Inflammatory macrophage treated with lipopolysaccharide for 1 hour (primary cell): ENCODE results near the gene WDR38.
A peak's percentile ranks its signal among the peaks of the same experiment; 100 is the strongest.

Experiments used
- DNase-seq, 2 donors: peaks; one replicate each; pipeline ENCODE4 v3.0.0-alpha.2; 2020 to 2022

WDR38 gene

GRCh38 chr9:124886461-124886860, 33.2 kb downstream of the WDR38 start:
- no peak for DNase-seq

DNA sequence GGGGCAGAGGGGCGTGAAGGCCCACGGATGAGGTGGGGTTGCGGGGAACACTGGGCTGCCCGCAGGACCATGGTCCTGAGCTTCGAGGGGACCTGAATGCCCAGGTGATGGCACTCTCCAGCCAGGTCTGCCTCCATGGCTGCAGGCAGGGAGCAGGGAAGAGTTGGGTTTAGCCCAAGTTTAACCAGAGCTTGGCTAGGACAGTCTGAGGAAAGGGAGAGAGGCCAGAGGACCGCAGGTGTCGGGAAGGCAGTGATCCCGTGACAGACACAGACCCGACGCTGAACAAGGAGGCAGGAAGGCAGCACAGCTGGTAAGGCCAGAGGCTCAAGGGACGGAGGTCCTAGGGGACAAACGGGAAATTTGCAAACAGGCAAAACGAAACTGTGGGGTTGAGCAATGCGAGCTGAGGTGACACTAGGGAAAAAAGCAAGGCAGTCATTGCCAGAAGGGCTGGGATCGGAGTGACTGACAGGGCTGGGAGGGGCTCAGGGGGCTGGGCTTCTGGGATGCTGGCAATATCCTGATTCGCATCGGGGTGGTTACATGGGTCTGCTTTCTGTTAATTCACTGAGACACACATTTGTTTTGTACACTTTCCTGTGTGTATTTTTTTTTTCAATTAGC, 33.7 kb downstream of the WDR38 start:
- DNase-seq = no peak

DNA sequence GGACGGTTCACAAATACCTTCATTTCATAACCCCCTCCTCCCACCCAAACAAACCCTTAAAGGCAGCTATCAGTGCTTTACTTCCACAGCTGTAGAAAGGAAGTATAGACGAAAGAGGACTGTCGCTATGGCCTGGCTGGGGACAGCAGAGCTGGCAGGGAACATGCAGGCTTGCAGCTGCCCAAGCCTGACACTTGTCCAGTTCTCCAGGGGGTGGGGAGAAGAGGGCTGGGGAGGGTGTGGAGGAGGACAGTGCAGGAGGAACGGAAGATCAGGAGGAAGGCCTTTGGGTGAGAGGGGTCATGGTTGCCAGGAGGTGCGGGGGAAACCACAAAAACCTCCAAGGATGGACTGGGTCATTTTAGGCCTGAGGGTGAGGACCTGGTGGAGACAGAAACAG, 34.6 kb downstream of the WDR38 start:
- DNase-seq = no peak

- DNase-seq = no peak
Measured at GRCh38 chr9:124889006-124889405, 35.7 kb downstream of the WDR38 start.

- DNase-seq = no peak
Measured at GRCh38 chr9:124890179-124890578, 36.9 kb downstream of the WDR38 start.

GRCh38 chr9:124894035-124894740, 40.9 kb downstream of the WDR38 start:
- DNase-seq = no peak

DNA sequence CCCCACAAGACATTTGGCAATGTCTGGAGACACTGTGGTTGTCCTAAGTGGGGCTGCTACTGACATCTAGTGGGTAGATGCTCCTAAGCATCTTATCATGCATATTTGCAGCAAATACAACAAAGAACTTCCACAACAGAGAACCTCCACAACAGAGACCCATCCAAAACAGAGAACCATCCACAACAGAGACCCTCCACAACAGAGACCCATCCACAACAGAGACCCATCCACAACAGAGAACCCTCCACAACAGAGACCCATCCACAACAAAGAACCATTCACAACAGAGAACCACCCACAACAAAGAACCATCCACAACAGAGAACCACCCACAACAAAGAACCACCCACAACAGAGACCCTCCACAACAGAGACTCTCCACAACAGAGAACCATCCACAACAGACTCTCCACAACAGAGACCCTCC, 41.5 kb downstream of the WDR38 start:
- DNase-seq = peak in 1 of 2 donors; percentile 27

DNA sequence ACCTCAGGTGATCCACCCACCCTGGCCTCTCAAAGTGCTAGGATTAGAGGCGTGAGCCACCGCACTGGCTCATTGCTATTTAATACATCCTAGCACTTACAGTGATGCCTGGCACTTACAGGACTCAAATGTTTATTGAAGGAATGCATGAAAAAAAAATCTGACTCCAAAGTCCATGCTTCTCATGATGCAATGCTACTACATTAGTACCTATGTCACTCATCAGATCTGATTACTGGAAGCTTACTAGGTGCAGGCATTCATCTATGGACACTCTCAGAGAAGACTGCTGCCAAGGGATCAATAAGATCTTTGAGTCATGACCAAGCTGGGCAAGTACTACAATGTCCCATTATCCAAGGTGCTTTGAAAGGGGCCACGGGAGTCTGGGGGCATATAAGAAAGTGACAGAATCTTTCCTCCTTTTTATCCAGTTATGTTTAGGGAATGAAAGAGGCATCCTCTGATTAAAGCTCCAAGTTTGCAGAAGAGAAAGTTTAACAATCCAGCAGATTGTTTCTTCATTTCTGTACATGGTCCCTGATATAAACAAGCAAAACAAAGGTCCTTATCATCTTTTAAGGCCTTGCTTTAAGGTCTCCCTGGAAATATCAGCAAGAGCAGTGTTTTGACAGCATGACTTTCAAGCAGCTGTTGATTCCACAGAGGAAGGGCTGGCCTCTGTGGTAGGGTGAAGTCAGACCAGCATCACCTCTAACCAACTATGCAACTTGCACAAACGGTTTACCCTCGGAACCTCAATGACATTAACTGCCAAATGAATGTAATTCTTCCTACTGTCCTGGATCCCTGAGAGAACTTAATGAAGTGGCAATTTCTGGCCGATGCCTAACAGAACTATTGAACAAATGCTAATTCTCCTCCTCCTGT, 44.6 kb downstream of the WDR38 start:
- DNase-seq = no peak

DNA sequence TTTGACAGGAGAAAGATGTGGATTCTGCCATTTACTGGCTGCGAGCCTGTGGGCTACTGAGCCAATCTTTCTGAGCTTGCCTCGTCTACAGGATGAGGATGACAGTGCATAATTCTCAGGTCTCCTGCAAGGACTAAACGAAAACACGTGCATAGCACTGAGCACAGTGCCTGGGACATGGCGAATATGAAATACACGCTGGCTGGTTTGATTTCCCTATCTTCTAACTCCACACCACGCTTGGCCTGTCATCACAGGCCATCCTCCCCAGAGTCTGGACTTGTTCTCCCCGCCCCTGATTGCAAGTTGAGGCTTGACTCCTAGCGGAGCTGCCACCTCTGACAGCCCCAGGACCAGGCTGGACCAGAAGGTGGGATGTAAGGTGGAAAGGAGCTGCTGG, 46.6 kb downstream of the WDR38 start:
- DNase-seq = no peak

- no peak for DNase-seq
Measured at GRCh38 chr9:124906966-124907365, 53.7 kb downstream of the WDR38 start.
